ENCODE data around the gene DCAF11.

DCAF11 gene

GRCh38 chr14:24122898-24123297 is 8.3 kb downstream of the DCAF11 start:
- Histone ChIP-seq H3K4me1 (ENCODE audit: insufficient read depth, poor library complexity, severe bottlenecking) (no peaks in the 10 kb centered on the region), H3K27ac (ENCODE audit: poor library complexity, severe bottlenecking) (no peak overlapping the region), H3K36me3 (ENCODE audit: low read depth) (peaks cover 34% of the 10 kb centered on the region), H3K9me3 (ENCODE audit: severe bottlenecking) (no peaks in the 10 kb centered on the region), H3K27me3 (ENCODE audit: insufficient read depth, poor library complexity, severe bottlenecking) (no peaks in the 10 kb centered on the region), H3K4me3 (ENCODE audit: severe bottlenecking) (no peak overlapping the region)
- no peak for ATAC-seq (ENCODE audit: low read depth)
- no peak for DNase-seq (ENCODE audit: low spot score)
- TF ChIP-seq CTCF (IDR thresholded peaks at IDR 0.05; ENCODE audit: poor library complexity, severe bottlenecking): no peak

- Histone ChIP-seq H3K27me3 (ENCODE audit: insufficient read depth, poor library complexity, severe bottlenecking) (no peaks in the 10 kb centered on the region), H3K4me3 (ENCODE audit: severe bottlenecking) (no peak overlapping the region), H3K36me3 (ENCODE audit: low read depth) (peaks cover 25% of the 10 kb centered on the region), H3K9me3 (ENCODE audit: severe bottlenecking) (no peaks in the 10 kb centered on the region), H3K27ac (ENCODE audit: poor library complexity, severe bottlenecking) (no peak overlapping the region), H3K4me1 (ENCODE audit: insufficient read depth, poor library complexity, severe bottlenecking) (no peaks in the 10 kb centered on the region)
- DNase-seq (ENCODE audit: low spot score): no peak
- TF ChIP-seq CTCF (IDR thresholded peaks at IDR 0.05; ENCODE audit: poor library complexity, severe bottlenecking): no peak
- ATAC-seq (ENCODE audit: low read depth): peak; percentile 26; the same call in 1 of the 3 replicates
Observed at GRCh38 chr14:24123424-24124417, 9.1 kb downstream of the DCAF11 start.

GRCh38 chr14:24126939-24127338 is 12.4 kb downstream of the DCAF11 start:
- DNase-seq (ENCODE audit: low spot score): no peak
- Histone ChIP-seq H3K27ac (ENCODE audit: poor library complexity, severe bottlenecking) (no peak overlapping the region), H3K9me3 (ENCODE audit: severe bottlenecking) (no peaks in the 10 kb centered on the region), H3K27me3 (ENCODE audit: insufficient read depth, poor library complexity, severe bottlenecking) (no peaks in the 10 kb centered on the region), H3K4me1 (ENCODE audit: insufficient read depth, poor library complexity, severe bottlenecking) (no peaks in the 10 kb centered on the region), H3K4me3 (ENCODE audit: severe bottlenecking) (no peak overlapping the region), H3K36me3 (ENCODE audit: low read depth) (no peaks in the 10 kb centered on the region)
- no peak for ATAC-seq (ENCODE audit: low read depth)
- no peak for TF ChIP-seq CTCF (IDR thresholded peaks at IDR 0.05; ENCODE audit: poor library complexity, severe bottlenecking)

GRCh38 chr14:24127673-24128072 is 13.1 kb downstream of the DCAF11 start:
- no peak for TF ChIP-seq CTCF (IDR thresholded peaks at IDR 0.05; ENCODE audit: poor library complexity, severe bottlenecking)
- no peak for ATAC-seq (ENCODE audit: low read depth)
- no peaks in the 10 kb centered on the region for H3K9me3 ChIP-seq (ENCODE audit: severe bottlenecking)
- H3K27ac ChIP-seq (ENCODE audit: poor library complexity, severe bottlenecking): no peak overlapping the region
- no peak overlapping the region for H3K4me3 ChIP-seq (ENCODE audit: severe bottlenecking)
- no peak for DNase-seq (ENCODE audit: low spot score)
- H3K36me3 ChIP-seq (ENCODE audit: low read depth): no peaks in the 10 kb centered on the region
- H3K4me1 ChIP-seq (ENCODE audit: insufficient read depth, poor library complexity, severe bottlenecking): peaks cover 5% of the 10 kb centered on the region
- no peaks in the 10 kb centered on the region for H3K27me3 ChIP-seq (ENCODE audit: insufficient read depth, poor library complexity, severe bottlenecking)
